GM18867 (cell line): ENCODE data around the gene CD1C.
"Not testable (repeated sequence)": the region's sequence is repeated elsewhere in the genome, so short reads cannot be mapped to it uniquely, and the experiment has no call there.

ENCODE experiments used
- ATAC-seq: cut with Tn5 transposase; IDR thresholded peaks from one replicate; pipeline ENCODE4 v1.9.1; 2021; ENCODE audit warnings: mild to moderate bottlenecking, moderate library complexity; ENCODE audit not compliant: unreplicated experiment

Gene CD1C

GRCh38 chr1:158328426-158328825 is 38.7 kb downstream of the CD1C start:
- ATAC-seq, result no peak

GRCh38 chr1:158329300-158329699 is 39.6 kb downstream of the CD1C start:
- ATAC-seq, result no peak

- ATAC-seq, result no peak
These were observed 40.0 kb downstream of the CD1C start for GRCh38 chr1:158329733-158330132.

- no peak for ATAC-seq
These were observed 40.8 kb downstream of the CD1C start for GRCh38 chr1:158330391-158331105.

GRCh38 chr1:158331106-158331425 is 41.3 kb downstream of the CD1C start:
- ATAC-seq, result no peak

- ATAC-seq, result no peak
These were observed 41.9 kb downstream of the CD1C start, which contains the start of gene CD1B for GRCh38 chr1:158331481-158332150. Gene CD1B, minus strand, starts transcription at chr1:158331531. Its CDS starts 108 bp downstream, at chr1:158331423.

GRCh38 chr1:158333405-158334155 is 43.9 kb downstream of the CD1C start:
- ATAC-seq, result no peak

GRCh38 chr1:158334526-158335212 is 44.9 kb downstream of the CD1C start:
- no peak for ATAC-seq

GRCh38 chr1:158335213-158335532 is 45.5 kb downstream of the CD1C start:
- no peak for ATAC-seq

- not testable (repeated sequence) for ATAC-seq
These were observed 46.7 kb downstream of the CD1C start for GRCh38 chr1:158336413-158336812.
